GM18909 (cell line): Measurements from ENCODE around the gene ZNF518B.
"Not testable (repeated sequence)": the region's sequence is repeated elsewhere in the genome, so short reads cannot be mapped to it uniquely, and the experiment has no call there.

ENCODE experiments used
- ATAC-seq: cut with Tn5 transposase; IDR thresholded peaks from one replicate; pipeline ENCODE4 v1.9.1; 2021; ENCODE audit warnings: mild to moderate bottlenecking; ENCODE audit not compliant: unreplicated experiment, poor library complexity

The ZNF518B gene

GRCh38 chr4:10459305-10459704, 2.1 kb upstream of the ZNF518B start:
- ATAC-seq = no peak

- no peak for ATAC-seq
Observed at GRCh38 chr4:10458177-10458576, 951 bp upstream of the ZNF518B start.

- ATAC-seq = peak; percentile 66
Observed at GRCh38 chr4:10456595-10457254, 501 bp downstream of the ZNF518B start.

GRCh38 chr4:10456260-10456594, 999 bp downstream of the ZNF518B start:
- ATAC-seq = no peak

- ATAC-seq = no peak
Observed at GRCh38 chr4:10455133-10455532, 2.1 kb downstream of the ZNF518B start.

- no peak for ATAC-seq
Observed at GRCh38 chr4:10454726-10455125, 2.5 kb downstream of the ZNF518B start.

- ATAC-seq = no peak
Observed at GRCh38 chr4:10454121-10454520, 3.1 kb downstream of the ZNF518B start.

GRCh38 chr4:10448991-10449390, 8.2 kb downstream of the ZNF518B start:
- no peak for ATAC-seq

- ATAC-seq = no peak
Observed at GRCh38 chr4:10442976-10443375, 14.2 kb downstream of the ZNF518B start.

GRCh38 chr4:10441512-10441911, 15.7 kb downstream of the ZNF518B start:
- no peak for ATAC-seq

GRCh38 chr4:10438924-10439323, 18.3 kb downstream of the ZNF518B start:
- no peak for ATAC-seq

GRCh38 chr4:10437735-10438134, 19.5 kb downstream of the ZNF518B start:
- no peak for ATAC-seq

- ATAC-seq = not testable (repeated sequence)
Observed at GRCh38 chr4:10427680-10428079, 29.5 kb downstream of the ZNF518B start.

GRCh38 chr4:10421344-10422055, 35.7 kb downstream of the ZNF518B start:
- ATAC-seq = no peak

GRCh38 chr4:10417740-10418139, 39.5 kb downstream of the ZNF518B start:
- no peak for ATAC-seq

GRCh38 chr4:10416441-10416840, 40.8 kb downstream of the ZNF518B start:
- ATAC-seq = no peak

GRCh38 chr4:10413177-10413576, 44.0 kb downstream of the ZNF518B start:
- peak; percentile 91 for ATAC-seq

- ATAC-seq = no peak
Observed at GRCh38 chr4:10405672-10406071, 51.6 kb downstream of the ZNF518B start.

GRCh38 chr4:10403633-10404445, 53.4 kb downstream of the ZNF518B start:
- ATAC-seq = no peak

- no peak for ATAC-seq
Observed at GRCh38 chr4:10395971-10396580, 61.1 kb downstream of the ZNF518B start.
